Thyroid gland (tissue), 4 donors: Measurements from ENCODE around the gene RHPN2. TPM values are rescaled to one million over a fixed set of nuclear protein-coding genes. Genes with fewer than 3 reads are reported as not detected.
"Not testable (repeated sequence)": the region's sequence is repeated elsewhere in the genome, so short reads cannot be mapped to it uniquely, and the experiment has no call there.

Experiments used
- DNase-seq, 2 donors: peaks; one replicate each; pipeline ENCODE4 v3.0.0-alpha.2; 2019
- H3K27ac ChIP-seq, 3 donors: fragments of 200-600 bp; sonication (generic); 1 replicate in 2 of 3; 2 replicates in 1 of 3; pipeline ENCODE4 v1.5.1; 2016 to 2019; ENCODE audit warnings: mild to moderate bottlenecking in 1 of 3, moderate library complexity in 1 of 3
- H3K27me3 ChIP-seq: fragments of 200-600 bp; sonication (generic); one replicate; pipeline ENCODE4 v1.5.1; 2019
- H3K36me3 ChIP-seq, 2 donors: fragments of 200-600 bp; sonication (generic); one replicate each; pipeline ENCODE4 v1.5.1; 2016 to 2019
- H3K4me1 ChIP-seq, 2 donors: fragments of 200-600 bp; sonication (generic); one replicate each; pipeline ENCODE4 v1.5.1; 2017 to 2019
- H3K4me3 ChIP-seq, 3 donors: fragments of 200-600 bp; sonication (generic); replicated peaks in 1 of 3; 1 replicate in 2 of 3; 2 replicates in 1 of 3; pipeline ENCODE4 v1.5.1; 2016; ENCODE audit warnings: mild to moderate bottlenecking in 1 of 3
- H3K9me3 ChIP-seq: fragments of 200-600 bp; sonication (generic); one replicate; pipeline ENCODE4 v1.5.1; 2017
- CTCF ChIP-seq, 6 experiments: fragments of 200-600 bp in 3 of 6; fragments of 450-650 bp in 3 of 6; sonication (generic) in 3 of 6; IDR thresholded peaks; one replicate each; pipeline ENCODE4 v1.5.1; 2016 to 2019; ENCODE audit warnings: antibody characterized with exemption in 6 of 6, mild to moderate bottlenecking in 2 of 6, inconsistent platforms in 1 of 6, moderate library complexity in 1 of 6
- POLR2A ChIP-seq, 2 donors: fragments of 450-650 bp; IDR thresholded peaks; one replicate each; pipeline ENCODE4 v1.6.1; 2017; ENCODE audit warnings: antibody characterized with exemption in 2 of 2, mild to moderate bottlenecking in 2 of 2, moderate library complexity in 1 of 2
- WGBS, 2 donors: methylation state at CpG; one replicate each; pipeline ENCODE4 v1.1.5; 2017; 5-methylcytosine and 5-hydroxymethylcytosine counted together
- intact Hi-C: fragments of 100-400 bp; cut with DNase I; formaldehyde crosslinking; loops from one replicate; pipeline ENCODE4 v1.15.1; 2023
- total RNA-seq, 4 donors: library from RNA; depleted of rRNA; stranded (reverse); fragments of >200 nt; gene quantifications; one replicate each; pipeline ENCODE4 v1.2.3, GENCODE V29; 2016

RHPN2 gene
- total RNA-seq, 4 donors from 2014 or later: 11.2 to 16.9 (median 13.9) TPM

GRCh38 chr19:32998722-32999121 lies 66.0 kb downstream of the RHPN2 start:
- TF ChIP-seq CTCF (IDR thresholded peaks at IDR 0.05) (no peak), POLR2A (IDR thresholded peaks at IDR 0.05) (no peak)
- intact Hi-C loops: no loop called here
- Histone ChIP-seq H3K4me3 (no peak overlapping the region), H3K27me3 (no peaks in the 10 kb centered on the region), H3K4me1 (peaks cover 8 to 12% of the 10 kb centered on the region in 2 donors), H3K27ac (no peak overlapping the region), H3K36me3 (no peaks in the 10 kb centered on the region), H3K9me3 (no peaks in the 10 kb centered on the region)
- WGBS, 2 donors: 83 to 84% methylated on average over 3 of the region's 3 CpGs
- DNase-seq: no peak

DNA sequence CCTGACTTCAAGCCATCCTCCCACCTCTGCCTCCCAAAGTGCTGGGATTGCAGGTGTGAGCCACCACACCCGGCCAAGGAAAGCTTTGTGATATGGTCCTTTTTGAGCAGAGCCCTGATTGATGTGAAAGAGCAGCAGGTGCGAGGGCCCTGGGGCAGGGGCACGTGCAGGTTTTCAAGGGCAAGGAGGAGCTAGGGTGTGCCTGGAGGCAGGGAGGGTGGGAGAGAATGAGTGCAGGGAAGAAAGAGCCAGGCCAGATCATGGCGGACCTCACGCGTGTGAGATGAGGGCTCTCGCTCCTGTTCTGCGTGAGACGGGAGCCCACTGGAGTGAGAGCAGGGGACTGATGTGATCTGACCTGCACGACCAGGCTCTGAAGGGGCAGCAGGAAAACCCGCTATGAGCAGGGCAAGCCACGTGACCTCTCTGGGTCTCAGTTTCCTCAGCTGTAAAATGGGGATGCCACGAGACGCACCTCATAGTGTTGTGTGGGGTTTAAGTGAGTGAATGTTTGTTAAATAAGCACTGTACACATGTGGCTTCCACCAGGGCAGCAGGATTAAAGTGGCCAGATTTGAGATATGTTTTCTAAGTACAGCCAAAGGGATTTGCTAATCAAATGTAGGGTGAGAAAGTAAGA lies 66.9 kb downstream of the RHPN2 start:
- intact Hi-C loops: no loop called here
- TF ChIP-seq POLR2A (IDR thresholded peaks at IDR 0.05) (no peak), CTCF (IDR thresholded peaks at IDR 0.05) (no peak)
- H3K9me3 ChIP-seq: no peaks in the 10 kb centered on the region
- peaks cover 8 to 9% of the 10 kb centered on the region in 2 donors for H3K4me1 ChIP-seq
- 87 to 98% methylated on average over 14 of the region's 14 CpGs for WGBS, 2 donors
- no peak for DNase-seq
- no peaks in the 10 kb centered on the region for H3K27me3 ChIP-seq
- no peak overlapping the region for H3K4me3 ChIP-seq
- peaks cover 0 to 3% of the 10 kb centered on the region in 2 donors for H3K36me3 ChIP-seq
- no peak overlapping the region for H3K27ac ChIP-seq

DNA sequence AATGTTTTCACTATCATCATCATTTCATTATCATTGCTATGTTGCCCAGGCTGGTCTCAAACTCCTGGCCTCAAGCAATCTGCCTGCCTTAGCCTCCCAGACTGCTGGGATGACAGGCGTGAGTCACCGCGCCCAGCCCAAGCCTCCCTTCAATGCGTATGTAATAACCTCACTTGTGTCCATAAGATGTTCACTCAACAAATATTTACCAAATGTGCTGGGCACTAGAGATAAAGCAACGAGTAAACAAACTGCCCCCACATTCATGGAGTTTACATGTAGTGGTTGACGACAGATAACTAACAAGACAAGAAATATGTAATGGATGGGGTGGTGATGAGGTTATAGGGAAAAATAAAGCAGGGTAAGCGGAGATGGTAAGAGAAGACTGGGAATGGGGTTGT lies 67.6 kb downstream of the RHPN2 start:
- H3K9me3 ChIP-seq, DNase-seq, intact Hi-C loops, H3K4me1 ChIP-seq, H3K27me3 ChIP-seq, H3K36me3 ChIP-seq, H3K27ac ChIP-seq, H3K4me3 ChIP-seq: not testable (repeated sequence)
- 80% methylated on average over 7 of the region's 7 CpGs for WGBS, 2 donors

- WGBS, 2 donors: 90 to 100% methylated on average over 1 to 2 of the region's 17 CpGs
- H3K36me3 ChIP-seq, H3K9me3 ChIP-seq, intact Hi-C loops, DNase-seq, H3K4me1 ChIP-seq, H3K4me3 ChIP-seq, H3K27me3 ChIP-seq, H3K27ac ChIP-seq: not testable (repeated sequence)
Measured at GRCh38 chr19:32995966-32996365, 68.7 kb downstream of the RHPN2 start.

- WGBS, 2 donors: 75 to 80% methylated on average over 5 of the region's 5 CpGs
- Histone ChIP-seq H3K4me3 (no peak overlapping the region), H3K4me1 (no peaks in the 10 kb centered on the region), H3K36me3 (peaks cover 4 to 8% of the 10 kb centered on the region in 2 donors), H3K27me3 (no peaks in the 10 kb centered on the region), H3K27ac (no peak overlapping the region), H3K9me3 (no peaks in the 10 kb centered on the region)
- intact Hi-C loops: no loop called here
- no peak for DNase-seq
- TF ChIP-seq CTCF (IDR thresholded peaks at IDR 0.05): no peak
- no peak for TF ChIP-seq POLR2A (IDR thresholded peaks at IDR 0.05)
Measured at GRCh38 chr19:32988724-32989123, 76.0 kb downstream of the RHPN2 start.

DNA sequence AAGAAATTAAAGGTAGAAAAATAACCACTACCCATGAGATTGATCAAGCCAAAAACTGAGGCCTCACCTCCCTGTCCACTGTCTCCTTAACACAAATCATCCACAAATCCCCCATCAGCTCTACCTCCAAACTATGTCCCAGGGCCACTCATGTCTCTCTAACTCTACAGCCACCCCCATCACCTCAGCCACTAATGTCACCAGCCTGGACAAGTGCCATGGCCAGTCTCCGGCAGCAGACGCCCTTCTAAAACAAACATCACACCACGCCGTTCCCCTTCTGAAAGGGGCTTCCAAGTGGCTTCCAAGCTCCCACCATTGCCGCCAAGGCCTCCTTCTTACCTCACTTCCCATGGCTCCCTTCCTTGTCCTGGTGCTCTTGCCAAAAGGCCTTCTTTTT lies 76.4 kb downstream of the RHPN2 start:
- H3K27me3 ChIP-seq, DNase-seq, H3K9me3 ChIP-seq, H3K36me3 ChIP-seq, H3K4me3 ChIP-seq, H3K4me1 ChIP-seq, H3K27ac ChIP-seq, intact Hi-C loops: not testable (repeated sequence)
- 75 to 88% methylated on average over 5 of the region's 5 CpGs for WGBS, 2 donors

GRCh38 chr19:32982488-32982887 lies 82.2 kb downstream of the RHPN2 start:
- DNase-seq, intact Hi-C loops, H3K9me3 ChIP-seq, H3K36me3 ChIP-seq, H3K27me3 ChIP-seq, H3K4me3 ChIP-seq, H3K27ac ChIP-seq, H3K4me1 ChIP-seq: not testable (repeated sequence)
- 92 to 97% methylated on average over 6 of the region's 6 CpGs for WGBS, 2 donors

- not testable (repeated sequence) for H3K27ac ChIP-seq, H3K36me3 ChIP-seq, H3K27me3 ChIP-seq, DNase-seq, H3K4me1 ChIP-seq, H3K9me3 ChIP-seq, H3K4me3 ChIP-seq
- intact Hi-C loops: loop anchor here (5.0 kb wide), 2 partner anchors 102 to 142 kb away; partner anchors contain the start of gene GPATCH1
- WGBS, 2 donors: 88 to 95% methylated on average over 7 of the region's 7 CpGs
Measured at GRCh38 chr19:32979807-32980206, 84.9 kb downstream of the RHPN2 start.

GRCh38 chr19:32977813-32978212 lies 86.9 kb downstream of the RHPN2 start:
- intact Hi-C loops: loop anchor here (5.0 kb wide), 2 partner anchors 104 to 144 kb away; partner anchors contain the start of gene GPATCH1
- DNase-seq, H3K27ac ChIP-seq, H3K4me1 ChIP-seq, H3K9me3 ChIP-seq, H3K4me3 ChIP-seq, H3K36me3 ChIP-seq, H3K27me3 ChIP-seq: not testable (repeated sequence)
- WGBS, 2 donors: 95 to 98% methylated on average over 4 of the region's 4 CpGs
